Activated B cell treated with CpG ODN at 0.5 μM for 24 hours (primary cell): ENCODE measurements around the gene HEMGN. TPM values are rescaled to one million over a fixed set of nuclear protein-coding genes. Genes with fewer than 3 reads are reported as not detected.
"Not testable (repeated sequence)": the region's sequence is repeated elsewhere in the genome, so short reads cannot be mapped to it uniquely, and the experiment has no call there.

Experiments
- ATAC-seq: fragments of 200-7000 bp; cut with Tn5 transposase; one replicate; pipeline ENCODE4 v1.10.0; 2021; ENCODE audit warnings: low read depth, mild to moderate bottlenecking, moderate library complexity
- CTCF ChIA-PET: fragments of 350-600 bp; sonication (Branson Sonifier 250); formaldehyde crosslinking; loops from one replicate; lab custom pipeline; 2021; ENCODE audit warnings: antibody characterized with exemption; lab: Charles Lee
- POLR2A ChIA-PET: fragments of 350-600 bp; sonication (Branson Sonifier 250); formaldehyde crosslinking; loops from one replicate; lab custom pipeline; 2021; ENCODE audit warnings: antibody characterized with exemption; lab: Charles Lee
- DNase-seq: peaks from one replicate; pipeline ENCODE4 v3.0.0; 2022
- H3K27ac Mint-ChIP-seq: one replicate; pipeline ENCODE4 v1.8.0; 2020; ENCODE audit warnings: mixed read lengths
- H3K27me3 Mint-ChIP-seq: one replicate; pipeline ENCODE4 v1.8.0; 2021; ENCODE audit warnings: mixed read lengths
- H3K36me3 Mint-ChIP-seq: one replicate; pipeline ENCODE4 v1.8.0; 2021; ENCODE audit warnings: low read depth, mixed read lengths
- H3K4me1 Mint-ChIP-seq: one replicate; pipeline ENCODE4 v1.8.0; 2021; ENCODE audit warnings: mixed read lengths
- H3K4me3 Mint-ChIP-seq: one replicate; pipeline ENCODE4 v1.8.0; 2020; ENCODE audit warnings: mild to moderate bottlenecking, mixed read lengths
- H3K9me3 Mint-ChIP-seq: one replicate; pipeline ENCODE4 v1.8.0; 2020; ENCODE audit warnings: mixed read lengths
- intact Hi-C: fragments of 100-400 bp; cut with micrococcal nuclease; formaldehyde crosslinking; loops from one replicate; pipeline ENCODE4 v1.15.1; 2024
- total RNA-seq: library from RNA; stranded (reverse); gene quantifications from 2 replicates; pipeline ENCODE4 v1.2.3, GENCODE V29; 2022
- TF ChIP-seq, protein P1 (sequence below): fragments of 200-600 bp; IDR thresholded peaks from one replicate; pipeline ENCODE4 v1.8.0; 2022; ENCODE audit warnings: antibody characterized with exemption, mild to moderate bottlenecking

Gene HEMGN
- total RNA-seq, 1 donor from 2014 or later = 0.11 TPM

DNA sequence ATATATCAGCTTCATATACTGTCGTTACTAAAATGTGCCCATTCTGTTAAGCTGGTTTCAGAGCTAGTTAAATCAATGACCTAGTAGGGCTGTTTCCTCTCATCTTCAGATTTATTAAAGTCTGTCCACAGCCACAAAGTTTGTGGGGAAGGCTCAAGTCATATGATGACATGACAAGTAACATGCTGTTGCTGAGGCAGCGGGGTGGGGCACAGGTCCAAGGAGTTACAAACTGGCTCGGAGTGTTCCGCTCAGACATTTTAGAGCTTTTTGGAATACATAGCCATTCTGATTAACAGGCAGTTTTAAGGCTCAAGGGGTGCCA, 42.5 kb upstream of the HEMGN start:
- ChIA-PET POLR2A (interaction anchor here (1.3 to 2.0 kb wide), 2 partner anchors 58 to 76 kb away, joined by 4 to 7 read pairs; partner anchors contain the start of genes NANS and TRMO), CTCF (interaction anchor here (0.6 kb wide), 1 partner anchor 267 kb away, joined by 3 read pairs; no protein-coding TSS in a partner anchor)
- H3K4me3 Mint-ChIP-seq = no peak overlapping the region

DNA sequence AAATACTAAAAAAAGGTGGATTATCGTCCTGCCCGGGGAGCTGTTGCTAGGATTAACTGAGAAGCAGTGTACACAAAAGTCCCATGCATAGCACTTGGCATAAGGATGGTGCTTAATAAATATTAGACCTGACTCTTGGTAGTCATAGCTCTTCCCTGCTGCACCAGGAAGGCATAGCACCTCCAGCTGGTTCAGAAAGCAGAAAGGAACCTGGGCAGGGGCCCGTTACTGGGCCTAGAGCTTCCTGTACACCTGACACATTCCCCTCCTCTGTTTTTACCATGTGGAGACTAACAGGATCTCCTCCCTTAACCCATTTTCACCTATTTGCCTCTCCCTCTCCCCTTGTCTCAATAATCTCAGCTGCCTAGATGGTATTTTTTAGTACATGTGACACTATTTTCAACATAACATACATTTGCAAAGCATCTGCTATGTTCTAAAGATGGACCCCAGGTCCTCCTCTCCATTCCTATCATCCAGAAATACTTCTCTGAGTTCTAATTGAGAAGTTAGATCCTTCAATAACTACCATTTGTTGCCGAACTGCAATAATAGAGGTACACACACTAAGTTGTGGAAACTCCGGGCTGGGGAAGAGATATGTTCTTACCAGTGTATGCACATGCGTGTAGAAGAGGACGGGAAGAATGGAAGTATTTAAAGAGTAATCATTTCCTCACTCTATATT, 42.0 kb upstream of the HEMGN start:
- POLR2A ChIA-PET = interaction anchor here (2.0 kb wide), 1 partner anchor 58 kb away, joined by 7 read pairs; the partner anchor contains the start of gene TRMO
- no peak for ATAC-seq
- Mint-ChIP-seq H3K27ac (no peak overlapping the region), H3K4me1 (peaks cover 11% of the 10 kb centered on the region), H3K27me3 (no peaks in the 10 kb centered on the region), H3K4me3 (no peak overlapping the region), H3K36me3 (no peaks in the 10 kb centered on the region), H3K9me3 (no peaks in the 10 kb centered on the region)
- DNase-seq = no peak
- CTCF ChIA-PET = interaction anchor here (0.6 kb wide), 1 partner anchor 267 kb away, joined by 3 read pairs; no protein-coding TSS in a partner anchor
- TF ChIP-seq, protein P1, sequence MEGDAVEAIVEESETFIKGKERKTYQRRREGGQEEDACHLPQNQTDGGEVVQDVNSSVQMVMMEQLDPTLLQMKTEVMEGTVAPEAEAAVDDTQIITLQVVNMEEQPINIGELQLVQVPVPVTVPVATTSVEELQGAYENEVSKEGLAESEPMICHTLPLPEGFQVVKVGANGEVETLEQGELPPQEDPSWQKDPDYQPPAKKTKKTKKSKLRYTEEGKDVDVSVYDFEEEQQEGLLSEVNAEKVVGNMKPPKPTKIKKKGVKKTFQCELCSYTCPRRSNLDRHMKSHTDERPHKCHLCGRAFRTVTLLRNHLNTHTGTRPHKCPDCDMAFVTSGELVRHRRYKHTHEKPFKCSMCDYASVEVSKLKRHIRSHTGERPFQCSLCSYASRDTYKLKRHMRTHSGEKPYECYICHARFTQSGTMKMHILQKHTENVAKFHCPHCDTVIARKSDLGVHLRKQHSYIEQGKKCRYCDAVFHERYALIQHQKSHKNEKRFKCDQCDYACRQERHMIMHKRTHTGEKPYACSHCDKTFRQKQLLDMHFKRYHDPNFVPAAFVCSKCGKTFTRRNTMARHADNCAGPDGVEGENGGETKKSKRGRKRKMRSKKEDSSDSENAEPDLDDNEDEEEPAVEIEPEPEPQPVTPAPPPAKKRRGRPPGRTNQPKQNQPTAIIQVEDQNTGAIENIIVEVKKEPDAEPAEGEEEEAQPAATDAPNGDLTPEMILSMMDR = no peak
- intact Hi-C loops = loop anchor here (5.0 kb wide), 2 partner anchors 568 to 1563 kb away; partner anchors contain the start of genes TDRD7 and ZNF367

More for the DNA sequence above, 42.5 kb upstream of the HEMGN start:
- H3K4me1 Mint-ChIP-seq = peaks cover 13% of the 10 kb centered on the region
- intact Hi-C loops = loop anchor here (5.0 kb wide), 2 partner anchors 568 to 1563 kb away; partner anchors contain the start of genes TDRD7 and ZNF367
- no peaks in the 10 kb centered on the region for H3K27me3 Mint-ChIP-seq
- H3K27ac Mint-ChIP-seq = no peak overlapping the region
- DNase-seq (no peak), ATAC-seq (no peak)
- no peaks in the 10 kb centered on the region for H3K36me3 Mint-ChIP-seq
- TF ChIP-seq, protein P1 = no peak
- no peaks in the 10 kb centered on the region for H3K9me3 Mint-ChIP-seq

DNA sequence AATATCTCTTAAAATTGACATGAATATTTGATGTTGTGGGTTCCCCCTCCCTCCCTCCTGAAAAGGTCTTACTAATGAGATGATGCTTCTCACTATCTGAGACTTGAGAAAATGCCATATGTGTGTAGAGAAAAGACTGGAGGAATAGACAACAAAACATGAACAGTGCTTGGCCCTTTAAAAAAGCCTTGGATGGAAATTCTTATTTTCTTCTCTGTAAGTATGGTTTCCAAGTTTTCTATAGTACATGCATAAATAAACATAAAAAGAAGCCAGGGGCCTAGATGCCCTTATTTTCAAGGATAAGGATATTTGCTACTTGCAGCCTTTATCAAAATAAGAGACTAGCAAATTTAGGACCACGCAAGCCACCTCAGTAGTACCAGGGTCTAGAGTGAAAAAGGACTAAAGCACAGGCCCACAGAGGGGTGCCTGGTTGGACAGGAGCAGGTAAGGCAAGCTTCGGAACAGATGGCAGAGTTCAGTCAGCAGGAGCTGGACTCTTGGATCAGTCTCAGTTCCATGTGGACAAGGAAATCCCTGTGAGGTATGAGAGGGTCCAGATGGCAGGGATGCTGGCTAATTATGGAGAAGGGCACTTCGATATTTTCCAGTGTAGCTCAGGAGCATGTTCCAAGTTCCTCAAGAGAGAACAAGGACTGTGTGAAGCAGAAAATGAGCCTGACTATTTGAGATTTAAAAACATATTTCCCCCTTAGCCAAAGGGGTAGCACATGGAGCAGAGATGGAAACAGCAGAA, 40.6 kb upstream of the HEMGN start:
- no peak overlapping the region for H3K27ac Mint-ChIP-seq
- intact Hi-C loops = no loop called here
- no peaks in the 10 kb centered on the region for H3K27me3 Mint-ChIP-seq
- DNase-seq = no peak
- no peak overlapping the region for H3K4me3 Mint-ChIP-seq
- no peaks in the 10 kb centered on the region for H3K9me3 Mint-ChIP-seq
- TF ChIP-seq, protein P1 = no peak
- POLR2A ChIA-PET = interaction anchor here (2.0 kb wide), 1 partner anchor 56 kb away, joined by 7 read pairs; the partner anchor contains the start of gene TRMO
- CTCF ChIA-PET = no interaction called here
- no peak for ATAC-seq
- H3K36me3 Mint-ChIP-seq = no peaks in the 10 kb centered on the region
- peaks cover 11% of the 10 kb centered on the region for H3K4me1 Mint-ChIP-seq

DNA sequence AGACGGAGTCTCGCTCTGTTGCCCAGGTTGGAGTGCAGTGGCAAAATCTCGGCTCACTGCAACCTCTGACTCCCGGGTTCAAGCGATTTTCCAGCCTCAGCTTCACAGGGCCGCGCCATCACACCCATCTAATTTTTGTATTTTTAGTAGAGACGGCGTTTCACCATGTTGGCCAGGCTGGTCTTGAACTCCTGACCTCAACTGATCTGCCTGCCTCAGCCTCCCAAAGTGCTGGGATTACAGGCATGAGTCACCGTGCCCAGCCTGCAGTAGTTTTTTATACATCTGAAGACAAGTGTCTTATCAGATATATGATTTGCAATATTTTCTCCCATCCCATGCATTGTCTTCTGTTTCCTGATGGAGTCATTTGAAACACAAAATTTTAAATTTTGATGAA, 38.7 kb upstream of the HEMGN start:
- not testable (repeated sequence) for H3K36me3 Mint-ChIP-seq

DNA sequence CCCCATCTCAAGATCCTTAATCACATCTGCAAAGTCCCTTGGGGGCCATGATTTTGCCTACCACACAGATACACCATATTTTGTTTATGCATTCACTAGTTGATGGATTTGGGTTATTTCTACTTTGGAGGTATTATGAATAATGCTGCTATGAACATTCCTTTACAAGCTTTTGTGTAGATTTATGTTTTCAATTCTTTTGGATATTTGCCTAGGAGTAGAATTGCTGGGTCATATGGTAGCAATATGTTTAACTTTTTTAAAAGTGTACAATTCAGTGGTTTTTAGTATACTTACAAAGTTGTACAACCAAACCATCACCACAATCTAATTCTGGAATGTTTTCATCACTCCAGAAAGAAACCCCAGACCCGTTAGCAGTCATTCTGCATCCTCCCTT, 37.4 kb upstream of the HEMGN start:
- H3K27ac Mint-ChIP-seq = no peak overlapping the region
- TF ChIP-seq, protein P1 = no peak
- H3K9me3 Mint-ChIP-seq = no peaks in the 10 kb centered on the region
- intact Hi-C loops = no loop called here
- DNase-seq = no peak
- H3K27me3 Mint-ChIP-seq = peaks cover 2% of the 10 kb centered on the region
- ATAC-seq = no peak
- no peaks in the 10 kb centered on the region for H3K36me3 Mint-ChIP-seq
- ChIA-PET CTCF (no interaction called here), POLR2A (no interaction called here)
- no peak overlapping the region for H3K4me3 Mint-ChIP-seq
- no peaks in the 10 kb centered on the region for H3K4me1 Mint-ChIP-seq

More for the DNA sequence above, 38.7 kb upstream of the HEMGN start:
- ATAC-seq, H3K27me3 Mint-ChIP-seq, intact Hi-C loops, H3K27ac Mint-ChIP-seq, H3K9me3 Mint-ChIP-seq, DNase-seq, H3K4me1 Mint-ChIP-seq, POLR2A ChIA-PET, H3K4me3 Mint-ChIP-seq, CTCF ChIA-PET: not testable (repeated sequence)
